Activated CD8-positive, alpha-beta memory T cell treated with anti-CD3 and anti-CD28 coated beads for 48 hours (primary cell): ENCODE results near the gene DPP4.

Experiments
- DNase-seq, 3 experiments: peaks; one replicate each; pipeline ENCODE4 v3.0.0-alpha.2; 2020; ENCODE audit warnings: low read depth in 2 of 3, low spot score in 2 of 3

The DPP4 gene

GRCh38 chr2:162021516-162022058, 52.4 kb downstream of the DPP4 start:
- DNase-seq: no peak

GRCh38 chr2:162018530-162018929, 55.5 kb downstream of the DPP4 start:
- DNase-seq: no peak

GRCh38 chr2:162017233-162017632, 56.8 kb downstream of the DPP4 start:
- DNase-seq: no peak

GRCh38 chr2:162016080-162016479, 57.9 kb downstream of the DPP4 start:
- DNase-seq: no peak

GRCh38 chr2:162014751-162015150, 59.3 kb downstream of the DPP4 start:
- DNase-seq: no peak

- DNase-seq: no peak
Observed at GRCh38 chr2:162013514-162014475, 60.2 kb downstream of the DPP4 start.

GRCh38 chr2:162012565-162013058, 61.4 kb downstream of the DPP4 start:
- DNase-seq: no peak

GRCh38 chr2:162011706-162012564, 62.1 kb downstream of the DPP4 start:
- no peak for DNase-seq

- no peak for DNase-seq
Observed at GRCh38 chr2:162009543-162009942, 64.5 kb downstream of the DPP4 start.

GRCh38 chr2:162007447-162008040, 66.5 kb downstream of the DPP4 start:
- DNase-seq: no peak

- DNase-seq: no peak
Observed at GRCh38 chr2:162006337-162006736, 67.7 kb downstream of the DPP4 start.

GRCh38 chr2:162004031-162004430, 70.0 kb downstream of the DPP4 start:
- DNase-seq: no peak

GRCh38 chr2:162002623-162003235, 71.3 kb downstream of the DPP4 start:
- DNase-seq: no peak

GRCh38 chr2:162000431-162000830, 73.6 kb downstream of the DPP4 start:
- DNase-seq: no peak

GRCh38 chr2:161999321-161999720, 74.7 kb downstream of the DPP4 start:
- no peak for DNase-seq

GRCh38 chr2:161998857-161999256, 75.2 kb downstream of the DPP4 start:
- DNase-seq: no peak

GRCh38 chr2:161997916-161998471, 76.0 kb downstream of the DPP4 start:
- no peak for DNase-seq

- no peak for DNase-seq
Observed at GRCh38 chr2:161995553-161996016, 78.4 kb downstream of the DPP4 start.

GRCh38 chr2:161994761-161995520, 79.1 kb downstream of the DPP4 start:
- DNase-seq: no peak
